ENCODE results near the gene RIMBP2. TPM values are rescaled to one million over a fixed set of nuclear protein-coding genes. Genes with fewer than 3 reads are reported as not detected.

RIMBP2 gene, protein sequence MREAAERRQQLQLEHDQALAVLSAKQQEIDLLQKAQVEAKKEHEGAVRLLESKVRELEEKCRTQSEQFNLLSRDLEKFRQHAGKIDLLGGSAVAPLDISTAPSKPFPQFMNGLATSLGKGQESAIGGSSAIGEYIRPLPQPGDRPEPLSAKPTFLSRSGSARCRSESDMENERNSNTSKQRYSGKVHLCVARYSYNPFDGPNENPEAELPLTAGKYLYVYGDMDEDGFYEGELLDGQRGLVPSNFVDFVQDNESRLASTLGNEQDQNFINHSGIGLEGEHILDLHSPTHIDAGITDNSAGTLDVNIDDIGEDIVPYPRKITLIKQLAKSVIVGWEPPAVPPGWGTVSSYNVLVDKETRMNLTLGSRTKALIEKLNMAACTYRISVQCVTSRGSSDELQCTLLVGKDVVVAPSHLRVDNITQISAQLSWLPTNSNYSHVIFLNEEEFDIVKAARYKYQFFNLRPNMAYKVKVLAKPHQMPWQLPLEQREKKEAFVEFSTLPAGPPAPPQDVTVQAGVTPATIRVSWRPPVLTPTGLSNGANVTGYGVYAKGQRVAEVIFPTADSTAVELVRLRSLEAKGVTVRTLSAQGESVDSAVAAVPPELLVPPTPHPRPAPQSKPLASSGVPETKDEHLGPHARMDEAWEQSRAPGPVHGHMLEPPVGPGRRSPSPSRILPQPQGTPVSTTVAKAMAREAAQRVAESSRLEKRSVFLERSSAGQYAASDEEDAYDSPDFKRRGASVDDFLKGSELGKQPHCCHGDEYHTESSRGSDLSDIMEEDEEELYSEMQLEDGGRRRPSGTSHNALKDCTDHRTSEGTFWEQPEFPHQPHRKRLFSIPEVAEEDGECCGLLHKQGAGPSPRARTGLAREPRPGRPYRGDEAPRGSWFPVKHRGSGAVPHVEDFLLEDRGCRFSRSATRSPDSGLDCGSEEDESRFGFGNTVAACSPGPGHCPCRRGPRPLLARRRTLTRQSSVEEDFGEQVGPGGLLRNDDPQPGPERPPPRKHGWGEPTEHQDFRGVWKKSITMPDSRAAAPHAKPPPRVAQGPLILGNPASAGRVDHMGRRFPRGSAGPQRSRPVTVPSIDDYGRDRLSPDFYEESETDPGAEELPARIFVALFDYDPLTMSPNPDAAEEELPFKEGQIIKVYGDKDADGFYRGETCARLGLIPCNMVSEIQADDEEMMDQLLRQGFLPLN (N-terminal part only)
- 15.0 TPM for polyA plus RNA-seq (2012; ENCODE audit: insufficient read length, low read depth)

DNA sequence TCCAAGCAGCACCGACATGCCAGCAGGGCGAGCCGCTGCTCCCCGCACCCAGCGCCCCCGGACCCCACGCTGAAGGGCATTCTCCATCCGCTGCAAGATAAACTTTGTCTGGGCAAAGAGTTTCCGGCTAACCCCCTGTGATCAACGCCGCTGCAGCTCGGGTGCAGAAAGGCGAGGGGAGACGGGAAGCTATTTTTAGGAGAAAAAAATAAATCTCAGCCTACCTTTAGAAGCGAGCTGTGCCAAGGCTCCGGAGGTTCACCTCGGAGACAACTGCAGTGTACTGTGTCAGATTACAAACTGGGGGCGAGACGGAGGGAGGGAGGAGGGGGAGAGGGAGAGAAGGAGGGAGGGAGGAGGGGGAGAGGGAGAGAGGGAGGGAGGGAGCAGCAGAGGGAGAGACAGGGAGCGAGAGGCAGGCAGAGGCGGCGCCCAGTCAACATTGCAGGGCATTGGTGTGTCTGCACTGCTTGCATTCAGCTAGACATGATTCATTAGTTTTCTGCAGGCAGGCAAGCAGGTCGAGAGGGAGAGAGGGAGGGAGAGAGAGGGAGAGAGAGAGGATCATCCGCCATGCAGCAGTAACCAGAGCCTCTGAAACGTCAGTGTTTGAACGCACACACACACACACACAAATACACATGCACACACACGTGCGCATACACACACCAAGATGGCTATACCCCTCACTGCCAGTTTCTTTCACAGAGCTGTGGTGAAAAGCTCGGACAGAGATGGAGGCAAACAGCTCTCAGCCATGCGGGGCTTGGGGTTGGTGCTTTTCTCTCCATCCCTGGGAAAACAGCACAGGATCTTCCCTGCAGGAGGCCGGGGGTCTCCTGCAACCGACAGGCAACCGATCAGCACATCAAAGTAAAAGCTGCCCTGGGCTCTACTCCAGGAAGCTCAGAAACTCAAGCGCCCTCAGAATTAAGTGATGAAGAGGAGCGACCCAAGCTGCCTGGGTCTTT is at the start of gene RIMBP2:
Gene RIMBP2 (minus strand): TSS at position 302 of the 971 bp plus-strand sequence. CDS start 237,286 bp downstream, outside the sequence.
- TF ChIP-seq FOXP2 (optimal IDR thresholded peaks at IDR 0.05; ENCODE audit: borderline replicate concordance, extremely low read depth, extremely low read length, insufficient read depth) (no peak), REST (IDR thresholded peaks at IDR 0.05; ENCODE audit: insufficient read depth in 1 of 2, low read depth in 2 of 2, low read length in 2 of 2) (no peak), TAF1 (IDR thresholded peaks at IDR 0.05; ENCODE audit: borderline replicate concordance, insufficient read depth, low read length) (no peak), SIN3A (IDR thresholded peaks at IDR 0.05; ENCODE audit: borderline replicate concordance, insufficient read depth, low read length) (no peak), POLR2AphosphoS5 (IDR thresholded peaks at IDR 0.05; ENCODE audit: low read depth, low read length) (no peak)

DNA sequence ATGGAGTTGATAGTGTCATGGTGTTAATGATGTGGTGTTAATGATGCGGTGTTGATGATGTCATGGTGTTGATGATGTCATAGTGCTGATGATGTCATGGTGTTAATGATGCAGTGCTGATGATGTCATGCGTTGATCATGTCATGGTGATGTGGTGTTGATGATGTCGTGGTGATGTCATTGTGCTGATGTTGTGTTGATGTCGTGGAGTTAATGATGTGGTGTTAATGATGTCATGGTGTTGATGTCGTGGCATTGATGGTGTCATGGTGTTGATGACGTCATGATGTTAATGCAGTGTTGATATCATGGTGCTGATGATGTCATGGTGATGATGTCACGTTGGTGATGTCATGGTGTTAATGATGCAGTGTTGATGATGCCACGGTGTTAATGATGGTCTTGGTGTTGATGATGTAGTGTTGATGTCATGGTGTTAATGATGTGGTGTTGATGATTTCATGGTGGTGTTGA is 49.1 kb upstream of the RIMBP2 start:
- TF ChIP-seq REST (IDR thresholded peaks at IDR 0.05; ENCODE audit: insufficient read depth in 1 of 2, low read depth in 2 of 2, low read length in 2 of 2) (no peak), POLR2AphosphoS5 (IDR thresholded peaks at IDR 0.05; ENCODE audit: low read depth, low read length) (no peak), FOXP2 (optimal IDR thresholded peaks at IDR 0.05; ENCODE audit: borderline replicate concordance, extremely low read depth, extremely low read length, insufficient read depth) (no peak), SIN3A (IDR thresholded peaks at IDR 0.05; ENCODE audit: borderline replicate concordance, insufficient read depth, low read length) (no peak), TAF1 (IDR thresholded peaks at IDR 0.05; ENCODE audit: borderline replicate concordance, insufficient read depth, low read length) (no peak)

DNA sequence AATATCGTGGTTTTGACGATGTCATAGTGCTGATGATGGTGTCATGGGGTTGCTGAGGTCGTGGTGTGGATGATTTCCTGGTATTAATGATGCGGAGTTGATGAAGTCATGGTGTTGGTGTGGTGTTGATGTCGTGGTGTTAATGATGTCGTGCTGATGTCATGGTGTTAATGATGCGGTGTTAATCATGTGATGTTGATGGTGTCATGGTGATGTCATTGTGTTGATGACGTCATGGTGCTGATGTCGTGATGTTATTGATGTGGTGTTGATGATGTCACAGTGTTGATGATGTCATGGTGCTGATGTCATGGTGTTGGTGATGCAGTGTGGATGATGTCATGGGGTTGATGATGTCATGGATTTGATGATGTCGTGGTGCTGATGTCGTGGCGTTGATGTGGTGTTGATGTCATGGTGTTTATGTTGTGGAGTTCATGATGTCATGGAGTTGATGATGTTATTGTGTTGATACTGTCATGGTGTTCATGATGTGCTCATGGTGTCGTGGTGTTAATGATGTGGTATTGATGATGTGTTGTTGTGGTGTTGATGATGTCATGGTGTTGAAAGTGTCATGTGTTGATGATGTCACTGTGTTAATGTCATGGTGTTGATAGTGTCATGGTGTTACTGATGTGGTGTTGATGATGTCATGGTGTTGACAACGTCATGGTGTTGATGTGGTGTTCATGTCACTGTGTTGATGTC is 48.5 kb upstream of the RIMBP2 start:
- TF ChIP-seq REST (IDR thresholded peaks at IDR 0.05; ENCODE audit: insufficient read depth in 1 of 2, low read depth in 2 of 2, low read length in 2 of 2): no peak
- TF ChIP-seq FOXP2 (optimal IDR thresholded peaks at IDR 0.05; ENCODE audit: borderline replicate concordance, extremely low read depth, extremely low read length, insufficient read depth): no peak
- no peak for TF ChIP-seq POLR2AphosphoS5 (IDR thresholded peaks at IDR 0.05; ENCODE audit: low read depth, low read length)

- no peak for TF ChIP-seq REST (IDR thresholded peaks at IDR 0.05; ENCODE audit: insufficient read depth in 1 of 2, low read depth in 2 of 2, low read length in 2 of 2)
These were observed 48.0 kb upstream of the RIMBP2 start for GRCh38 chr12:130764073-130764472.

Data from PFSK-1 (cell line).